HepG2 (cell line): ENCODE results near the gene RNLS.

Experiments
- GATA4 ChIP-seq: sonication (generic); IDR thresholded peaks from 2 replicates; pipeline ENCODE4 v1.6.1; 2016; ENCODE audit warnings: antibody characterized with exemption, low read depth, borderline replicate concordance
- RAD21 ChIP-seq: fragments of 450-650 bp; formaldehyde crosslinking; IDR thresholded peaks from 2 replicates; pipeline ENCODE4 v1.5.0; 2020; ENCODE audit warnings: mild to moderate bottlenecking
- U2AF1 ChIP-seq: fragments of 200-400 bp; formaldehyde crosslinking; optimal IDR thresholded peaks from 2 replicates; pipeline ENCODE3; 2017; ENCODE audit warnings: mild to moderate bottlenecking, low read depth, low read length
- ZNF776 ChIP-seq: sonication (generic); formaldehyde crosslinking; IDR thresholded peaks from 2 replicates; pipeline ENCODE4 v1.4.0; 2020; ENCODE audit warnings: mild to moderate bottlenecking, missing genetic modification reagents
- TF ChIP-seq, protein P1 (sequence below): sonication (generic); formaldehyde crosslinking; IDR thresholded peaks from 2 replicates; pipeline ENCODE4 v1.5.0; 2020; ENCODE audit warnings: mild to moderate bottlenecking, missing genetic modification reagents, moderate library complexity
- TF ChIP-seq, protein P2 (sequence below): sonication (generic); formaldehyde crosslinking; IDR thresholded peaks from 2 replicates; pipeline ENCODE4 v1.4.0; 2020; ENCODE audit warnings: mild to moderate bottlenecking, missing genetic modification reagents

DNA sequence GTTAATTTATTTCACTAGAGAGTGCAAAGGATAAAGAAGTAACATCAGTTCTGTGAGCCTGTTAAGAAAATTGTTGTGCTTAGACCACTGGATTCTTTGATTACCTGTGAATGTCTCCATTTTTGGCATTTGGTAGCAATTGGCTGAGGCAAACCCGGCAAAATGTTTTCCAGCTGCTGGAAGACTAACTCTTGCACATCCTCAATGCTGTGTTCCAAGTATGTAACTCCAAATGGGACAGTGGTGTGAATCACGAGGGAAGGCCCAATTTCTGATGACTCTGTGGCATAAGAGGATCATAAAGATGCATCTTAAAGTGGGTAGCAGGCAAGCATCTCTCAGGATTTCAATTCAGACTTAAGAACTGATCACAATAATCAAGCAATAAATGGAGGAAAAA is 268.8 kb downstream of the RNLS start:
- TF ChIP-seq ZNF776 (no peak), U2AF1 (no peak), GATA4 (no peak), RAD21 (no peak)
- TF ChIP-seq, protein P1, sequence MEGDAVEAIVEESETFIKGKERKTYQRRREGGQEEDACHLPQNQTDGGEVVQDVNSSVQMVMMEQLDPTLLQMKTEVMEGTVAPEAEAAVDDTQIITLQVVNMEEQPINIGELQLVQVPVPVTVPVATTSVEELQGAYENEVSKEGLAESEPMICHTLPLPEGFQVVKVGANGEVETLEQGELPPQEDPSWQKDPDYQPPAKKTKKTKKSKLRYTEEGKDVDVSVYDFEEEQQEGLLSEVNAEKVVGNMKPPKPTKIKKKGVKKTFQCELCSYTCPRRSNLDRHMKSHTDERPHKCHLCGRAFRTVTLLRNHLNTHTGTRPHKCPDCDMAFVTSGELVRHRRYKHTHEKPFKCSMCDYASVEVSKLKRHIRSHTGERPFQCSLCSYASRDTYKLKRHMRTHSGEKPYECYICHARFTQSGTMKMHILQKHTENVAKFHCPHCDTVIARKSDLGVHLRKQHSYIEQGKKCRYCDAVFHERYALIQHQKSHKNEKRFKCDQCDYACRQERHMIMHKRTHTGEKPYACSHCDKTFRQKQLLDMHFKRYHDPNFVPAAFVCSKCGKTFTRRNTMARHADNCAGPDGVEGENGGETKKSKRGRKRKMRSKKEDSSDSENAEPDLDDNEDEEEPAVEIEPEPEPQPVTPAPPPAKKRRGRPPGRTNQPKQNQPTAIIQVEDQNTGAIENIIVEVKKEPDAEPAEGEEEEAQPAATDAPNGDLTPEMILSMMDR (CRISPR knock-in tag): no peak
- TF ChIP-seq, protein P2, sequence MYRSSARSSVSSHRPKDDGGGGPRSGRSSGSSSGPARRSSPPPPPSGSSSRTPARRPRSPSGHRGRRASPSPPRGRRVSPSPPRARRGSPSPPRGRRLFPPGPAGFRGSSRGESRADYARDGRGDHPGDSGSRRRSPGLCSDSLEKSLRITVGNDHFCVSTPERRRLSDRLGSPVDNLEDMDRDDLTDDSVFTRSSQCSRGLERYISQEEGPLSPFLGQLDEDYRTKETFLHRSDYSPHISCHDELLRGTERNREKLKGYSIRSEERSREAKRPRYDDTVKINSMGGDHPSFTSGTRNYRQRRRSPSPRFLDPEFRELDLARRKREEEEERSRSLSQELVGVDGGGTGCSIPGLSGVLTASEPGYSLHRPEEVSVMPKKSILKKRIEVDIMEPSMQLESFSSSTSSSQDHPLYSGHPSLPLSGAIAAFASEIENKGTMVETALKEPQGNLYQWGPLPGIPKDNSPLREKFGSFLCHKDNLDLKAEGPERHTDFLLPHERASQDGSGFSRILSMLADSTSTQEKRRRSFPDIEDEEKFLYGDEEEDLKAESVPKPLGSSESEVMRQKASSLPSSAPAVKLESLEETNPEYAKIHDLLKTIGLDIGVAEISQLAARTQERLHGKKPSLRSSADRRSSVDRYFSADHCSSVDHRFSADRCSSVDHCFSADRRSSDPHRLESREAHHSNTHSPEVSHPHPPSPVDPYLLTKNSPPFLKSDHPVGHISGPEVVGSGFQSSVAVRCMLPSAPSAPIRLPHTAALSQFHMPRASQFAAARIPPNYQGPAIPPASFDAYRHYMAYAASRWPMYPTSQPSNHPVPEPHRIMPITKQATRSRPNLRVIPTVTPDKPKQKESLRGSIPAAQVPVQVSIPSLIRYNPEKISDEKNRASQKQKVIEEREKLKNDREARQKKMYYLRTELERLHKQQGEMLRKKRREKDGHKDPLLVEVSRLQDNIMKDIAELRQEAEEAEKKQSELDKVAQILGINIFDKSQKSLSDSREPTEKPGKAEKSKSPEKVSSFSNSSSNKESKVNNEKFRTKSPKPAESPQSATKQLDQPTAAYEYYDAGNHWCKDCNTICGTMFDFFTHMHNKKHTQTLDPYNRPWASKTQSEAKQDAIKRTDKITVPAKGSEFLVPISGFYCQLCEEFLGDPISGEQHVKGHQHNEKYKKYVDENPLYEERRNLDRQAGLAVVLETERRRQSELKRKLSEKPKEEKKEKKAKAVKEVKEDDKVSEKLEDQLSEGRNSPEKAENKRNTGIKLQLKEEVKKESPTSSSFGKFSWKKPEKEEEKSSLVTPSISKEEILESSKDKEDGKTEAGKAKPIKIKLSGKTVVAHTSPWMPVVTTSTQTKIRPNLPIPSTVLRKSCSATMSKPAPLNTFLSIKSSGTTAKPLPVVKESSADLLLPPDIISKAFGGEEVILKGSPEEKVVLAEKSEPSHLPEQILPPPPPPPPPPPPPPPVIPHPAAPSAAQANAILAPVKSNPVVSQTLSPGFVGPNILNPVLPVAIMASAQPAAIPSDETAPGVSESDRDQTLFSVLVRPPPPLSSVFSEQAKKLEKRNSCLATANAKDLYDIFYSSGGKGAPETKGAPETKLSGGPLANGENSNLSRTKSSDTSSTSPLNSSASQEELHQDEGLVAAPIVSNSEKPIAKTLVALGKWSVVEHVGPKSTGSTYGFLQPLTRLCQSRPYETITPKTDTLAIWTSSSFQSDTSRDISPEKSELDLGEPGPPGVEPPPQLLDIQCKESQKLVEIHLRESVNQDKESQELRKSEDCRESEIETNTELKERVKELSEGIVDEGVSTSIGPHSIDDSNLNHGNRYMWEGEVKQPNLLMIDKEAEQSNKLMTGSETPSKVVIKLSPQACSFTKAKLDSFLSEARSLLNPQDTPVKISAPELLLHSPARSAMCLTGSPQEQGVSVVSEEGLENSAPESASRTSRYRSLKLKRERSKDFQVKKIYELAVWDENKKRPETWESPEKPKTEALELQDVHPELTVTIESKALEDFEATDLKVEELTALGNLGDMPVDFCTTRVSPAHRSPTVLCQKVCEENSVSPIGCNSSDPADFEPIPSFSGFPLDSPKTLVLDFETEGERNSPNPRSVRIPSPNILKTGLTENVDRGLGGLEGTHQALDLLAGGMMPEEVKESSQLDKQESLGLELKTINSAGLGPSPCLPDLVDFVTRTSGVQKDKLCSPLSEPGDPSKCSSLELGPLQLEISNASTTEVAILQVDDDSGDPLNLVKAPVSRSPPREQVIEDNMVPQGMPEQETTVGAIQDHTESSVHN: no peak
